ENCODE measurements around the gene TRNT1. TPM values are rescaled to one million over a fixed set of nuclear protein-coding genes. Genes with fewer than 3 reads are reported as not detected.

The TRNT1 gene
- polyA plus RNA-seq, 1 donor (not counting 4 experiments of a cell fraction or from before 2014, with no cell fraction given) = 13.0 TPM

DNA sequence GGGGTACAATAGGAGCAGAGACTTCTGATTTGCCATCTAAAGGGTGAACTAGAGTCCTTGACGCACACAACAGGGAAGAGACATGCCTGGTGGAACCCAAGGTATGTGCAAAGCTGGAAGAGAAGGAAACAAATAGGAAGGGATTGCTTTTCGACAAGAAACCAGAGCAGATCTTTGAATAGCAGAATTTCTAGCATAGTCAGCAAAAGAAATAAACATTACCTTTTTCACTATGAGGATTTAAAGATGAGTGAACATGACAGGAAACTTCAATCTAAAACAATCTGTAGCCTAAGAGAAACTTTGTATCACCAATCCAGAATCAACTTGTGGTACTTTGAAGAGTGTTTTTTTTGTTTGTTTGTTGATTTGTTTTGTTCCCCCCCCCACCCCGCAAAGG is 21.5 kb upstream of the TRNT1 start:
- TF ChIP-seq CTCF (optimal IDR thresholded peaks at IDR 0.05 in 1 of 3, IDR thresholded peaks at IDR 0.05 in 1 of 3, conservative IDR thresholded peaks at IDR 0.05 in 1 of 3; ENCODE audit: extremely low read depth in 1 of 3, insufficient read depth in 2 of 3, low read length in 3 of 3) (no peak), EZH2 (IDR thresholded peaks at IDR 0.05; ENCODE audit: low read length) (no peak)

GRCh38 chr3:3105815-3106214 is 20.9 kb upstream of the TRNT1 start:
- H3K4me1 ChIP-seq (ENCODE audit: control insufficient read depth, extremely low read depth, insufficient read depth, low read length) = no peaks in the 10 kb centered on the region
- H3K79me2 ChIP-seq (ENCODE audit: control insufficient read depth, insufficient read depth, low read length) = no peaks in the 10 kb centered on the region
- no peaks in the 10 kb centered on the region for H3K9me1 ChIP-seq (ENCODE audit: control insufficient read depth, extremely low read depth, insufficient read depth, low read length)
- no peak overlapping the region for H2AFZ ChIP-seq (ENCODE audit: control insufficient read depth, low read length)
- no peak for FAIRE-seq
- H3K4me2 ChIP-seq (ENCODE audit: control insufficient read depth, extremely low read depth, insufficient read depth, low read depth, low read length) = no peak overlapping the region
- no peaks in the 10 kb centered on the region for H3K9me3 ChIP-seq (ENCODE audit: control insufficient read depth, low read depth, low read length)
- dilution Hi-C loops (cut with MboI; ENCODE audit: extremely low pct_ligation_motif_present, low sequenced_read_pairs) = no loop called here
- no peaks in the 10 kb centered on the region for H3K27me3 ChIP-seq (ENCODE audit: control insufficient read depth, extremely low read depth, insufficient read depth, low read length)
- no peaks in the 10 kb centered on the region for H3K36me3 ChIP-seq (ENCODE audit: control insufficient read depth in 2 of 2, extremely low read depth in 1 of 2, insufficient read depth in 2 of 2, low read length in 2 of 2)
- no peak overlapping the region for H3K27ac ChIP-seq (ENCODE audit: control insufficient read depth, insufficient read depth, low read length)
- H3K9ac ChIP-seq (ENCODE audit: control insufficient read depth, extremely low read depth, insufficient read depth, low read length) = no peak overlapping the region
- TF ChIP-seq EZH2 (IDR thresholded peaks at IDR 0.05; ENCODE audit: low read length) = no peak
- no peak for TF ChIP-seq CTCF (optimal IDR thresholded peaks at IDR 0.05 in 1 of 3, IDR thresholded peaks at IDR 0.05 in 1 of 3, conservative IDR thresholded peaks at IDR 0.05 in 1 of 3; ENCODE audit: extremely low read depth in 1 of 3, insufficient read depth in 2 of 3, low read length in 3 of 3)
- DNase-seq (ENCODE audit: low read depth, low spot score) = no peak
- no peak overlapping the region for H3K4me3 ChIP-seq (ENCODE audit: control insufficient read depth in 2 of 3, extremely low read depth in 1 of 3, insufficient read depth in 2 of 3, low read depth in 1 of 3, low read length in 3 of 3)
- H4K20me1 ChIP-seq (ENCODE audit: control insufficient read depth, extremely low read depth, insufficient read depth, low read length) = no peaks in the 10 kb centered on the region

More for the DNA sequence above, 21.5 kb upstream of the TRNT1 start:
- H3K9me3 ChIP-seq (ENCODE audit: control insufficient read depth, low read depth, low read length) = no peaks in the 10 kb centered on the region
- H3K36me3 ChIP-seq (ENCODE audit: control insufficient read depth in 2 of 2, extremely low read depth in 1 of 2, insufficient read depth in 2 of 2, low read length in 2 of 2) = no peaks in the 10 kb centered on the region
- H3K9ac ChIP-seq (ENCODE audit: control insufficient read depth, extremely low read depth, insufficient read depth, low read length) = no peak overlapping the region
- no peaks in the 10 kb centered on the region for H3K4me1 ChIP-seq (ENCODE audit: control insufficient read depth, extremely low read depth, insufficient read depth, low read length)
- FAIRE-seq (no peak), DNase-seq (ENCODE audit: low read depth, low spot score) (no peak)
- no peaks in the 10 kb centered on the region for H3K79me2 ChIP-seq (ENCODE audit: control insufficient read depth, insufficient read depth, low read length)
- H3K27me3 ChIP-seq (ENCODE audit: control insufficient read depth, extremely low read depth, insufficient read depth, low read length) = no peaks in the 10 kb centered on the region
- H3K27ac ChIP-seq (ENCODE audit: control insufficient read depth, insufficient read depth, low read length) = no peak overlapping the region
- no peak overlapping the region for H2AFZ ChIP-seq (ENCODE audit: control insufficient read depth, low read length)
- no peak overlapping the region for H3K4me3 ChIP-seq (ENCODE audit: control insufficient read depth in 2 of 3, extremely low read depth in 1 of 3, insufficient read depth in 2 of 3, low read depth in 1 of 3, low read length in 3 of 3)
- H3K9me1 ChIP-seq (ENCODE audit: control insufficient read depth, extremely low read depth, insufficient read depth, low read length) = no peaks in the 10 kb centered on the region
- no peaks in the 10 kb centered on the region for H4K20me1 ChIP-seq (ENCODE audit: control insufficient read depth, extremely low read depth, insufficient read depth, low read length)
- dilution Hi-C loops (cut with MboI; ENCODE audit: extremely low pct_ligation_motif_present, low sequenced_read_pairs) = no loop called here
- no peak overlapping the region for H3K4me2 ChIP-seq (ENCODE audit: control insufficient read depth, extremely low read depth, insufficient read depth, low read depth, low read length)

Data from keratinocyte (primary cell).